Measurements from ENCODE around the gene CREG2.

- TF ChIP-seq CTCF (IDR thresholded peaks at IDR 0.05) (no peak), POLR2A (IDR thresholded peaks at IDR 0.05) (no peak)
Observed at GRCh38 chr2:101400048-101400447, 12.7 kb upstream of the CREG2 start.

All from sigmoid colon (tissue), 3 donors.